Endothelial cell of umbilical vein (primary cell): ENCODE measurements around the gene LGI2. TPM values are rescaled to one million over a fixed set of nuclear protein-coding genes. Genes with fewer than 3 reads are reported as not detected.

Source experiments
- BruUV-seq: library from RNA; stranded (reverse); fragments of 400-500 nt; replicated peaks from 2 replicates; lab custom pipeline; 2021; lab: Mats Ljungman, UMichigan
- CTCF ChIA-PET: fragments of 300-600, 350-600 bp; sonication (Branson Sonifier 250); formaldehyde crosslinking; loops from one replicate; lab custom pipeline; 2021; ENCODE audit warnings: antibody characterized with exemption, inconsistent platforms; lab: Charles Lee
- POLR2A ChIA-PET: fragments of 300-600, 350-600 bp; sonication (Branson Sonifier 250); formaldehyde crosslinking; loops from one replicate; lab custom pipeline; 2021; ENCODE audit warnings: antibody characterized with exemption, inconsistent platforms; lab: Charles Lee
- DNase-seq: peaks from one replicate; pipeline ENCODE4 v3.0.0-alpha.2; 2011; ENCODE audit warnings: low read depth, low spot score
- FAIRE-seq: peaks from 2 replicates; lab custom pipeline; 2011; peaks lifted over from hg19 to GRCh38; lab: Jason Lieb, UNC
- H2AFZ ChIP-seq: 2 replicates; pipeline ENCODE4 v1.6.0; 2012; ENCODE audit warnings: low read depth, low read length, control low read depth, inconsistent platforms
- H3K27ac ChIP-seq: 2 replicates; pipeline ENCODE4 v1.5.1; 2011; ENCODE audit warnings: low read depth, mild to moderate bottlenecking, control low read depth, low read length, moderate library complexity; ENCODE audit not compliant: insufficient read depth
- H3K27me3 ChIP-seq, 2 experiments: 2 replicates each; pipeline versions ENCODE4 v1.6.0 to v1.6.1; 2011; ENCODE audit warnings: low read length in 2 of 2, mixed read lengths in 1 of 2; ENCODE audit not compliant: control insufficient read depth in 2 of 2, insufficient read depth in 2 of 2
- H3K36me3 ChIP-seq, 2 experiments: 2 replicates in 1 of 2; 3 replicates in 1 of 2; pipeline ENCODE4 v1.5.1; 2011; ENCODE audit warnings: low read length in 2 of 2, mild to moderate bottlenecking in 1 of 2, moderate library complexity in 1 of 2; ENCODE audit not compliant: control insufficient read depth in 2 of 2, insufficient read depth in 2 of 2; ENCODE audit errors: extremely low read depth in 1 of 2
- H3K4me1 ChIP-seq: 3 replicates; pipeline ENCODE4 v1.5.1; 2011; ENCODE audit warnings: mild to moderate bottlenecking, low read length; ENCODE audit not compliant: control insufficient read depth, insufficient read depth; ENCODE audit errors: extremely low read depth
- H3K4me2 ChIP-seq: 2 replicates; pipeline ENCODE4 v1.6.1; 2011; ENCODE audit warnings: low read length, control low read depth, mixed read lengths; ENCODE audit not compliant: insufficient read depth
- H3K4me3 ChIP-seq, 3 experiments: fragments of 200-600 bp in 1 of 3; sonication (generic), shearing (Covaris generic) in 1 of 3; replicated peaks in 1 of 3; 2 replicates each; pipeline ENCODE4 v1.5.1; 2011 to 2016; ENCODE audit warnings: control low read depth in 3 of 3, low read length in 3 of 3, mild to moderate bottlenecking in 2 of 3, inconsistent platforms in 1 of 3, low read depth in 1 of 3, moderate library complexity in 1 of 3; ENCODE audit not compliant: insufficient read depth in 1 of 3
- H3K79me2 ChIP-seq: 2 replicates; pipeline ENCODE4 v1.6.0; 2012; ENCODE audit warnings: low read length, inconsistent platforms; ENCODE audit not compliant: control insufficient read depth, insufficient read depth
- H3K9ac ChIP-seq: replicated peaks from 2 replicates; pipeline ENCODE3; 2011; ENCODE audit warnings: low read length, control low read depth; ENCODE audit not compliant: insufficient read depth; ENCODE audit errors: extremely low read depth
- H3K9me1 ChIP-seq: replicated peaks from 3 replicates; pipeline ENCODE4 v1.6.0; 2011; ENCODE audit warnings: mild to moderate bottlenecking, low read length; ENCODE audit not compliant: control insufficient read depth, insufficient read depth; ENCODE audit errors: extremely low read depth
- H3K9me3 ChIP-seq: replicated peaks from 2 replicates; pipeline ENCODE4 v1.5.1; 2012; ENCODE audit warnings: low read length, inconsistent platforms; ENCODE audit not compliant: control insufficient read depth, insufficient read depth
- H4K20me1 ChIP-seq: replicated peaks from 2 replicates; pipeline ENCODE3; 2011; ENCODE audit warnings: mild to moderate bottlenecking, low read length; ENCODE audit not compliant: control insufficient read depth, insufficient read depth; ENCODE audit errors: extremely low read depth
- EZH2 ChIP-seq: IDR thresholded peaks from 2 replicates; pipeline ENCODE4 v1.6.1; 2012; ENCODE audit warnings: borderline replicate concordance, low read depth, mild to moderate bottlenecking, moderate library complexity, low read length, inconsistent platforms; ENCODE audit not compliant: severe bottlenecking
- FOS ChIP-seq: IDR thresholded peaks from 2 replicates; pipeline ENCODE4 v1.6.1; 2011; ENCODE audit warnings: mild to moderate bottlenecking, low read length, moderate library complexity, borderline replicate concordance; ENCODE audit not compliant: insufficient read depth
- GATA2 ChIP-seq: IDR thresholded peaks from 2 replicates; pipeline ENCODE4 v1.7.0; 2011; ENCODE audit warnings: low read depth, mild to moderate bottlenecking, moderate library complexity, mixed read lengths, low read length; ENCODE audit not compliant: insufficient read length, insufficient read depth
- JUN ChIP-seq: IDR thresholded peaks from 2 replicates; pipeline ENCODE4 v1.6.1; 2011; ENCODE audit warnings: borderline replicate concordance, low read depth; ENCODE audit not compliant: insufficient read length, insufficient read depth
- MYC ChIP-seq: IDR thresholded peaks from one replicate; pipeline ENCODE4 v1.6.1; 2011; ENCODE audit warnings: mild to moderate bottlenecking, low read depth, low read length
- POLR2AphosphoS5 ChIP-seq: IDR thresholded peaks from 2 replicates; pipeline ENCODE4 v1.6.1; 2012; ENCODE audit warnings: low read depth, mild to moderate bottlenecking, control low read depth, low read length, moderate library complexity; ENCODE audit not compliant: insufficient read depth
- dilution Hi-C: fragments of 300-500 bp; cut with MboI; formaldehyde crosslinking; loops from one replicate; pipeline ENCODE4 v1.15.0; 2019; ENCODE audit warnings: low sequenced_read_pairs; ENCODE audit not compliant: extremely low pct_ligation_motif_present
- intact Hi-C: fragments of 100-400 bp; cut with micrococcal nuclease; formaldehyde crosslinking; loops from one replicate; pipeline ENCODE4 v1.10.0; 2022
- polyA plus RNA-seq, 4 experiments: library from polyadenylated mRNA; depleted of rRNA in 3 of 4; stranded (reverse) in 3 of 4; unstranded in 1 of 4; fragments of >200 nt; gene quantifications; 2 replicates each; pipeline versions ENCODE4 v1.2.1 to v1.2.3, GENCODE V29; 2011 to 2012; ENCODE audit warnings: missing spikeins in 1 of 4
- total RNA-seq: library from RNA; stranded (reverse); gene quantifications from 2 replicates; pipeline ENCODE4 v1.2.3, GENCODE V29; 2021
- TF ChIP-seq, protein P1 (sequence below): IDR thresholded peaks from 2 replicates; pipeline ENCODE4 v1.6.1; 2011; ENCODE audit not compliant: insufficient read depth, insufficient read length
- TF ChIP-seq, protein P2 (sequence below), 2 donors: IDR thresholded peaks; 1 replicate in 1 of 2; 2 replicates in 1 of 2; pipeline ENCODE4 v1.5.1; 2011; ENCODE audit warnings: low read length in 2 of 2, mild to moderate bottlenecking in 2 of 2, moderate library complexity in 2 of 2, control low read depth in 1 of 2, inconsistent platforms in 1 of 2, low read depth in 1 of 2; ENCODE audit not compliant: insufficient read depth in 1 of 2; ENCODE audit errors: extremely low read depth in 1 of 2

The LGI2 gene
- total and polyA plus RNA-seq, 2 donors (not counting 3 experiments of a cell fraction or from before 2014, with no cell fraction given): not detected

DNA sequence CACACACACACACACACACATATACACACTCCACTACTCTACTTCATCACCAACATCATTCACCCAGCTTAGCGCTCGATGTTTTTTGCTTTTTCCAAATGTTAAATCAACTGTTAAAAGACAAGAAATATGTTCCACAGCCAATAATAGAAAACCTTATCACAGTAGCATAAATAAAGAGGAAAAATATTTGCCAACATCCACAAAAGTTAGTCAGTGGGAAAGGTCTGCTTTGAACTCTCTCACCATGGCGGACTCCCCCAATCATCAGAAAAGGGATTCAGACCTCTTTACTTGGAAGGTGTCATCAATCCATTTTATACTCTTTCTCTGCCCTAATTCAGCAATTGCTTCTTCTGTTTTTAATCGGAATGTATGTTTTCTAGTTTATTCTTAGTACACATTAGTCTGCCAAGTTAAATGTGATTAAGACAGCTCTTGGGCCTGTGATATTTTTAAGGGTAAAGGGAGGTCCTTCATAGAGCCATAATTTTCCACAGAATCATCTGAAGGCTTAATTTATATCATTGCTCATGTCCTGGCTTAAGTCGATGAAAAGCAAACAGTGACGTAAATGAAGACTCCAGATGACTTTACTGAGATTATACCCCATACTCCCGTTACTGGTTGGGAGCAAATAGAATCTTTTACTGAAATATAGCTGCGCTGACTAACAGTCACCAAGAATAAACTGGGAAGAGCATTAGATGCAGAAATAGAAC, 29.7 kb upstream of the LGI2 start:
- H3K4me1 ChIP-seq: no peaks in the 10 kb centered on the region
- H3K4me2 ChIP-seq: no peak overlapping the region
- no peak overlapping the region for H3K27ac ChIP-seq
- intact Hi-C loops: no loop called here
- H2AFZ ChIP-seq: no peak overlapping the region
- FAIRE-seq (no peak), DNase-seq (no peak)
- TF ChIP-seq JUN (no peak), GATA2 (no peak), POLR2AphosphoS5 (no peak), EZH2 (no peak), FOS (no peak), MYC (no peak)
- TF ChIP-seq, protein P1, sequence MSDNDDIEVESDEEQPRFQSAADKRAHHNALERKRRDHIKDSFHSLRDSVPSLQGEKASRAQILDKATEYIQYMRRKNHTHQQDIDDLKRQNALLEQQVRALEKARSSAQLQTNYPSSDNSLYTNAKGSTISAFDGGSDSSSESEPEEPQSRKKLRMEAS: no peak
- TF ChIP-seq, protein P2, sequence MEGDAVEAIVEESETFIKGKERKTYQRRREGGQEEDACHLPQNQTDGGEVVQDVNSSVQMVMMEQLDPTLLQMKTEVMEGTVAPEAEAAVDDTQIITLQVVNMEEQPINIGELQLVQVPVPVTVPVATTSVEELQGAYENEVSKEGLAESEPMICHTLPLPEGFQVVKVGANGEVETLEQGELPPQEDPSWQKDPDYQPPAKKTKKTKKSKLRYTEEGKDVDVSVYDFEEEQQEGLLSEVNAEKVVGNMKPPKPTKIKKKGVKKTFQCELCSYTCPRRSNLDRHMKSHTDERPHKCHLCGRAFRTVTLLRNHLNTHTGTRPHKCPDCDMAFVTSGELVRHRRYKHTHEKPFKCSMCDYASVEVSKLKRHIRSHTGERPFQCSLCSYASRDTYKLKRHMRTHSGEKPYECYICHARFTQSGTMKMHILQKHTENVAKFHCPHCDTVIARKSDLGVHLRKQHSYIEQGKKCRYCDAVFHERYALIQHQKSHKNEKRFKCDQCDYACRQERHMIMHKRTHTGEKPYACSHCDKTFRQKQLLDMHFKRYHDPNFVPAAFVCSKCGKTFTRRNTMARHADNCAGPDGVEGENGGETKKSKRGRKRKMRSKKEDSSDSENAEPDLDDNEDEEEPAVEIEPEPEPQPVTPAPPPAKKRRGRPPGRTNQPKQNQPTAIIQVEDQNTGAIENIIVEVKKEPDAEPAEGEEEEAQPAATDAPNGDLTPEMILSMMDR (IDR thresholded peaks at IDR 0.05; ENCODE audit: extremely low read depth in 1 of 2, insufficient read depth in 1 of 2, low read depth in 1 of 2, low read length in 2 of 2): no peak
- ChIA-PET CTCF (no interaction called here), POLR2A (no interaction called here)
- peaks cover under 1 to 10% of the 10 kb centered on the region in 2 experiments for H3K27me3 ChIP-seq
- no peaks in the 10 kb centered on the region for H3K36me3 ChIP-seq
- BruUV-seq: no TSS peak
- dilution Hi-C loops: no loop called here
- no peaks in the 10 kb centered on the region for H3K9me1 ChIP-seq
- H4K20me1 ChIP-seq: no peaks in the 10 kb centered on the region
- H3K9me3 ChIP-seq: no peaks in the 10 kb centered on the region
- H3K79me2 ChIP-seq: no peaks in the 10 kb centered on the region
- no peak overlapping the region for H3K4me3 ChIP-seq
- H3K9ac ChIP-seq: no peak overlapping the region
